Bronchial epithelial cell (primary cell): ENCODE results near the gene CDCA5. TPM values are rescaled to one million over a fixed set of nuclear protein-coding genes. Genes with fewer than 3 reads are reported as not detected.

Experiments used
- DNase-seq: peaks from one replicate; pipeline ENCODE4 v3.0.0-alpha.2; 2010; ENCODE audit warnings: low read depth
- FAIRE-seq: peaks from 2 replicates; lab custom pipeline; 2011; peaks lifted over from hg19 to GRCh38; lab: Jason Lieb, UNC
- H3K27me3 ChIP-seq: 2 replicates; pipeline ENCODE4 v1.5.1; 2011; ENCODE audit warnings: low read length; ENCODE audit not compliant: control insufficient read depth, insufficient read depth
- H3K36me3 ChIP-seq: 2 replicates; pipeline ENCODE4 v1.5.1; 2011; ENCODE audit warnings: low read length; ENCODE audit not compliant: control insufficient read depth, insufficient read depth
- H3K4me3 ChIP-seq: 2 replicates; pipeline ENCODE4 v1.5.1; 2011; ENCODE audit warnings: mild to moderate bottlenecking, low read depth, low read length, control low read depth
- total RNA-seq: library from RNA; depleted of rRNA; stranded (reverse); fragments of >200 nt; gene quantifications from 2 replicates; pipeline ENCODE4 v1.2.1, GENCODE V29; 2014
- TF ChIP-seq, protein P1 (sequence below): IDR thresholded peaks from 2 replicates; pipeline ENCODE4 v1.5.1; 2011; ENCODE audit warnings: mild to moderate bottlenecking, moderate library complexity, low read length, control low read depth, inconsistent platforms; ENCODE audit not compliant: insufficient read depth, severe bottlenecking

Gene CDCA5
- total RNA-seq, 1 donor from 2014 or later, result 0.53 TPM

DNA sequence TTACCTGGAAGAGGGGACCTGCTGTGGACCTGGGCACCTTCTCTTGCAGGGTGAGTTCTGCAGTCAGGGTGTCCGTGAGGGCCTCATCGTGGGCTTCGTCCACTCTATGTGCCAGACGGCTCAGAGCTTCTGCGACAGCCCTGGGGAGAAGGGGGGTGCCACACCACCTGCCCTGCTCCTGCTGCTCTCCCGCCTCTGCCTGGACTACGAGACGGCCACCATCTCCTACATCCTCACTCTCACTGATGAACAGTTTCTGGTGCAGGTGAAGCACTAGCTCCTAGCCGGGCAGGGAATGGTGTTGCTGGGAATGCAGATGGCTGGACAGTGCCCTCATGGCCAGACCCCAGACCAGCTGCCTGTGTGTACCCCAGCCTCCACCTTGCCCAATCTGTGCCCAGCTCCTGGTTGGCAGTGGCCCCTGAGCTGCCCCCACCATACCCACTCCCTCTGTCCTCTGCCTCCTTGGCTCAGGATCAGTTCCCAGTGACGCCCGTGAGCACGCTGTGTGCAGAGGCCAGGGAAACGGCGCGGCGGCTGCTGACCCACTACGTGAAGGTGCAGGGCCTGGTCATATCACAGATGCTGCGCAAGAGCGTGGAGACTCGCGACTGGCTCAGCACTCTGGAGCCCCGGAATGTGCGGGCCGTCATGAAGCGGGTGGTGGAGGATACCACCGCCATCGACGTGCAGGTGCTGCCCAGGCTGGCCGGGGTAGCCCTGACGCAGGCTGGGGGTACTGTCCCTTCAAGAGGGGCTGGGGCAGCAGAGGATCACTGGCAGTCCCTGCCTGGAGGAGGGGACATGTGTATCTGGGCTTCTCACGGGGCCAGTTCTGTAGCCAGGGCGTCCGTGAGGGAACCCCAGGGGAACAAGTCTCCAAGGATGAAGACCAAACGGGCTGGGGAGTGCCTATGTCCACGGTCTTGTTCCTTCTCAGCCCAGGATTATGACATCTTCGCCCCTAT is 25.7 kb upstream of the CDCA5 start:
- Histone ChIP-seq H3K27me3 (no peaks in the 10 kb centered on the region), H3K4me3 (no peak overlapping the region), H3K36me3 (peaks cover 9% of the 10 kb centered on the region)
- no peak for FAIRE-seq
- TF ChIP-seq, protein P1, sequence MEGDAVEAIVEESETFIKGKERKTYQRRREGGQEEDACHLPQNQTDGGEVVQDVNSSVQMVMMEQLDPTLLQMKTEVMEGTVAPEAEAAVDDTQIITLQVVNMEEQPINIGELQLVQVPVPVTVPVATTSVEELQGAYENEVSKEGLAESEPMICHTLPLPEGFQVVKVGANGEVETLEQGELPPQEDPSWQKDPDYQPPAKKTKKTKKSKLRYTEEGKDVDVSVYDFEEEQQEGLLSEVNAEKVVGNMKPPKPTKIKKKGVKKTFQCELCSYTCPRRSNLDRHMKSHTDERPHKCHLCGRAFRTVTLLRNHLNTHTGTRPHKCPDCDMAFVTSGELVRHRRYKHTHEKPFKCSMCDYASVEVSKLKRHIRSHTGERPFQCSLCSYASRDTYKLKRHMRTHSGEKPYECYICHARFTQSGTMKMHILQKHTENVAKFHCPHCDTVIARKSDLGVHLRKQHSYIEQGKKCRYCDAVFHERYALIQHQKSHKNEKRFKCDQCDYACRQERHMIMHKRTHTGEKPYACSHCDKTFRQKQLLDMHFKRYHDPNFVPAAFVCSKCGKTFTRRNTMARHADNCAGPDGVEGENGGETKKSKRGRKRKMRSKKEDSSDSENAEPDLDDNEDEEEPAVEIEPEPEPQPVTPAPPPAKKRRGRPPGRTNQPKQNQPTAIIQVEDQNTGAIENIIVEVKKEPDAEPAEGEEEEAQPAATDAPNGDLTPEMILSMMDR, result no peak
- DNase-seq, result no peak

DNA sequence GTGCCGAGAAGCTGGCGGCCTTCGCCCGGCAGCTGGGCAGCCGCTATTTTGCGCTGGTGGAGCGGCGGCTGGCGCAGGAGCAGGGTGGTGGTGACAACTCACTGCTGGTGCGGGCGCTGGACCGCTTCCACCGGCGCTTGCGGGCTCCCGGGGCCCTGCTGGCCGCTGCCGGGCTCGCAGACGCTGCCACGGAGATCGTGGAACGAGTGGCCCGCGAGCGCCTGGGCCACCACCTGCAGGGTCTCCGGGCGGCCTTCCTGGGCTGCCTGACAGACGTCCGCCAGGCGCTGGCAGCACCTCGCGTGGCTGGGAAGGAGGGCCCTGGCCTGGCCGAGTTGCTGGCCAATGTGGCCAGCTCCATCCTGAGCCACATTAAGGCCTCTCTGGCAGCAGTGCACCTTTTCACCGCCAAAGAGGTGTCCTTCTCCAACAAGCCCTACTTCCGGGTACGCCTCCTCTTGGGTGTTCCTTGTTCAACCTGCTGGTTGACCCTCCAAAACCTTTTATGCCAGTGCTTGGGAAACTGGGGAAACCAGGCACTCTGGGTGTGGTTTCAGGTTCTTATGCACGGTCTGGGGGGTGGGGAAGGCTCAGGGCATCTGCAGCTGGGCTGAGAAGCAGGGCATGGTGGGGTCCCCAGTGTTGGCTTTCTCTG is 24.8 kb upstream of the CDCA5 start:
- FAIRE-seq (no peak), DNase-seq (no peak)
- Histone ChIP-seq H3K27me3 (no peaks in the 10 kb centered on the region), H3K36me3 (peaks cover 9% of the 10 kb centered on the region), H3K4me3 (no peak overlapping the region)
- TF ChIP-seq, protein P1, result no peak

DNA sequence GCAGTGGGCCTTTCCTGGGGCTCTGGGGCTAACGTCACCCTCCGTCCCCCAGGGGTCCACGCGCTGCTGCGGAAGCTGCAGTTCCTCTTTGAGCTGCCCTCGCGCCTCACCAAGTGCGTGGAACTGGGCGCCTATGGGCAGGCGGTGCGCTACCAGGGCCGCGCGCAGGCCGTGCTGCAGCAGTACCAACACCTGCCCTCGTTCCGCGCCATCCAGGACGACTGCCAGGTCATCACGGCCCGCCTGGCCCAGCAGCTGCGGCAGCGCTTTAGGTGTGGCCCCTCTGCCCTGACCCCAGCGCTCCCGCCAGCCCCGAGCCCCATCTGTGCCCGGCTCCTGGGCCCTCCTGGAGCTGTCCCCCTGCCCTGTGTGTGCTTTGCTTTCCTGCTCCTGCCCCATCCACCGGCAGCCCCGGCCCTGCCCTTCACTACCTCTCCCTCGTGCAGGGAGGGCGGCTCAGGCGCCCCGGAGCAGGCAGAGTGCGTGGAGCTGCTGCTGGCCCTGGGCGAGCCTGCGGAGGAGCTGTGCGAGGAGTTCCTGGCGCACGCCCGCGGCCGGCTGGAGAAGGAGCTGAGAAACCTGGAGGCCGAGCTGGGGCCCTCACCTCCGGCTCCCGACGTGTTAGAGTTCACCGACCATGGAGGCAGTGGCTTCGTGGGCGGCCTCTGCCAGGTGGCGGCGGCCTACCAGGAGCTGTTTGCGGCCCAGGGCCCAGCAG is 24.1 kb upstream of the CDCA5 start:
- TF ChIP-seq, protein P1, result no peak
- FAIRE-seq, result no peak
- no peak for DNase-seq
- no peak overlapping the region for H3K4me3 ChIP-seq
- peaks cover 9% of the 10 kb centered on the region for H3K36me3 ChIP-seq
- H3K27me3 ChIP-seq, result no peaks in the 10 kb centered on the region

GRCh38 chr11:65107078-65107477 is 23.2 kb upstream of the CDCA5 start:
- no peaks in the 10 kb centered on the region for H3K27me3 ChIP-seq
- no peak for FAIRE-seq
- no peak for DNase-seq
- TF ChIP-seq, protein P1, result no peak
- H3K36me3 ChIP-seq, result peaks cover 9% of the 10 kb centered on the region
- H3K4me3 ChIP-seq, result no peak overlapping the region

- no peaks in the 10 kb centered on the region for H3K27me3 ChIP-seq
- H3K36me3 ChIP-seq, result peaks cover 6% of the 10 kb centered on the region
- TF ChIP-seq, protein P1, result no peak
- FAIRE-seq (no peak), DNase-seq (no peak)
- no peak overlapping the region for H3K4me3 ChIP-seq
Observed at GRCh38 chr11:65104628-65105027, 20.8 kb upstream of the CDCA5 start.
